Uterus (tissue), 2 donors: ENCODE results near the gene PROS1.

Experiments
- POLR2A ChIP-seq, 2 donors: fragments of 450-650 bp; IDR thresholded peaks; one replicate each; pipeline ENCODE4 v1.6.1; 2016; ENCODE audit warnings: antibody characterized with exemption in 2 of 2, mild to moderate bottlenecking in 1 of 2, moderate library complexity in 1 of 2
- TF ChIP-seq, protein P1 (sequence below), 4 experiments: fragments of 200-600 bp in 2 of 4; fragments of 450-650 bp in 2 of 4; sonication (generic) in 2 of 4; IDR thresholded peaks; one replicate each; pipeline ENCODE4 v1.5.1; 2016 to 2019; ENCODE audit warnings: antibody characterized with exemption in 4 of 4, mild to moderate bottlenecking in 2 of 4, moderate library complexity in 1 of 4

GRCh38 chr3:93926789-93927188 lies 46.9 kb downstream of the PROS1 start:
- TF ChIP-seq POLR2A (IDR thresholded peaks at IDR 0.05): no peak
- TF ChIP-seq, protein P1, sequence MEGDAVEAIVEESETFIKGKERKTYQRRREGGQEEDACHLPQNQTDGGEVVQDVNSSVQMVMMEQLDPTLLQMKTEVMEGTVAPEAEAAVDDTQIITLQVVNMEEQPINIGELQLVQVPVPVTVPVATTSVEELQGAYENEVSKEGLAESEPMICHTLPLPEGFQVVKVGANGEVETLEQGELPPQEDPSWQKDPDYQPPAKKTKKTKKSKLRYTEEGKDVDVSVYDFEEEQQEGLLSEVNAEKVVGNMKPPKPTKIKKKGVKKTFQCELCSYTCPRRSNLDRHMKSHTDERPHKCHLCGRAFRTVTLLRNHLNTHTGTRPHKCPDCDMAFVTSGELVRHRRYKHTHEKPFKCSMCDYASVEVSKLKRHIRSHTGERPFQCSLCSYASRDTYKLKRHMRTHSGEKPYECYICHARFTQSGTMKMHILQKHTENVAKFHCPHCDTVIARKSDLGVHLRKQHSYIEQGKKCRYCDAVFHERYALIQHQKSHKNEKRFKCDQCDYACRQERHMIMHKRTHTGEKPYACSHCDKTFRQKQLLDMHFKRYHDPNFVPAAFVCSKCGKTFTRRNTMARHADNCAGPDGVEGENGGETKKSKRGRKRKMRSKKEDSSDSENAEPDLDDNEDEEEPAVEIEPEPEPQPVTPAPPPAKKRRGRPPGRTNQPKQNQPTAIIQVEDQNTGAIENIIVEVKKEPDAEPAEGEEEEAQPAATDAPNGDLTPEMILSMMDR (IDR thresholded peaks at IDR 0.05): no peak
